Spleen (tissue), 7 donors: ENCODE measurements around the gene GCHFR.

Source experiments
- CTCF ChIP-seq, 11 experiments: fragments of 200-600 bp in 7 of 11; fragments of 450-650 bp in 4 of 11; sonication (generic) in 4 of 11; IDR thresholded peaks in 8 of 11; conservative IDR thresholded peaks in 3 of 11; 1 replicate in 7 of 11; 2 replicates in 4 of 11; pipeline versions ENCODE4 v1.4.0 to v1.8.0; 2016 to 2021; ENCODE audit warnings: antibody characterized with exemption in 11 of 11, inconsistent platforms in 4 of 11, mild to moderate bottlenecking in 1 of 11
- POLR2AphosphoS5 ChIP-seq, 3 donors: sonication (generic); formaldehyde crosslinking; IDR thresholded peaks; one replicate each; pipeline ENCODE4 v1.5.1; 2017; ENCODE audit warnings: antibody characterized with exemption in 3 of 3
- donor health status: DM: no; HTN: no; CAD: no; lungs with moderate emphysema.
- donor health status: DM: no; HTN: no; CAD: no.
- donor health status: DM: no; HTN: no; CAD: no.

GRCh38 chr15:40768521-40769273, 4.8 kb downstream of the GCHFR start:
- TF ChIP-seq POLR2AphosphoS5 (IDR thresholded peaks at IDR 0.05) = no peak
- TF ChIP-seq CTCF (IDR thresholded peaks at IDR 0.05 in 8 of 11, conservative IDR thresholded peaks at IDR 0.05 in 3 of 11) = no peak
